SK-N-SH (cell line): ENCODE results near the gene PHGDH. TPM values are rescaled to one million over a fixed set of nuclear protein-coding genes. Genes with fewer than 3 reads are reported as not detected.

ENCODE experiments used
- CTCF ChIA-PET: fragments of 300-600, 350-600 bp; formaldehyde crosslinking; extraction: SDS; loops from one replicate; lab custom pipeline; 2021; lab: Yijun Ruan, JAX
- POLR2A ChIA-PET: fragments of 350-600 bp; sonication (Branson Sonifier 250); formaldehyde crosslinking; extraction: SDS; loops from one replicate; lab custom pipeline; 2020; ENCODE audit warnings: antibody characterized with exemption, inconsistent platforms; lab: Yijun Ruan, JAX
- DNase-seq: peaks from one replicate; pipeline ENCODE4 v3.0.0; 2012
- H2AFZ ChIP-seq: fragments of 200-600 bp; sonication (generic); 2 replicates; pipeline ENCODE4 v1.8.1; 2016; ENCODE audit warnings: antibody characterized with exemption, mild to moderate bottlenecking, low read depth
- H3F3A ChIP-seq: fragments of 200-600 bp; sonication (generic); replicated peaks from 2 replicates; pipeline ENCODE3; 2016; ENCODE audit warnings: antibody characterized with exemption, mild to moderate bottlenecking; ENCODE audit not compliant: insufficient read depth
- H3K27ac ChIP-seq, 2 experiments: fragments of 200-500 bp in 1 of 2; fragments of 200-600 bp in 1 of 2; sonication (Bioruptor generic) in 1 of 2; sonication (generic), shearing (Covaris generic) in 1 of 2; 2 replicates each; pipeline versions ENCODE4 v1.5.1 to v1.6.1; 2014 to 2016; ENCODE audit warnings: low read depth in 2 of 2, inconsistent platforms in 1 of 2, low read length in 1 of 2, mild to moderate bottlenecking in 1 of 2, mixed read lengths in 1 of 2
- H3K27me3 ChIP-seq: fragments of 200-600 bp; sonication (generic), shearing (Covaris generic); 2 replicates; pipeline ENCODE4 v1.6.1; 2016; ENCODE audit warnings: mixed run types; ENCODE audit not compliant: insufficient read depth
- H3K36me3 ChIP-seq, 2 experiments: fragments of 200-500 bp in 1 of 2; fragments of 200-600 bp in 1 of 2; sonication (Bioruptor generic) in 1 of 2; sonication (generic) in 1 of 2; replicated peaks in 1 of 2; 2 replicates each; pipeline versions ENCODE3 to v1.5.1; 2014 to 2016; ENCODE audit warnings: low read length in 1 of 2, mild to moderate bottlenecking in 1 of 2; ENCODE audit not compliant: insufficient read depth in 2 of 2, control insufficient read depth in 1 of 2
- H3K4me1 ChIP-seq, 2 experiments: fragments of 200-500 bp in 1 of 2; fragments of 200-600 bp in 1 of 2; sonication (Bioruptor generic) in 1 of 2; sonication (generic), shearing (Covaris generic) in 1 of 2; 2 replicates each; pipeline versions ENCODE4 v1.5.1 to v1.6.1; 2014 to 2016; ENCODE audit warnings: low read depth in 1 of 2, low read length in 1 of 2, mixed run types in 1 of 2; ENCODE audit not compliant: insufficient read depth in 2 of 2, control insufficient read depth in 1 of 2
- H3K4me2 ChIP-seq: fragments of 200-600 bp; sonication (generic), shearing (Covaris generic); 2 replicates; pipeline ENCODE4 v1.6.1; 2017; ENCODE audit warnings: mixed run types
- H3K4me3 ChIP-seq, 2 experiments: fragments of 200-500 bp in 1 of 2; fragments of 200-600 bp in 1 of 2; sonication (Bioruptor generic) in 1 of 2; sonication (generic), shearing (Covaris generic) in 1 of 2; 2 replicates each; pipeline versions ENCODE4 v1.5.1 to v1.8.1; 2014 to 2016; ENCODE audit warnings: low read depth in 2 of 2, inconsistent platforms in 1 of 2, low read length in 1 of 2, mild to moderate bottlenecking in 1 of 2, mixed read lengths in 1 of 2, moderate library complexity in 1 of 2
- H3K79me2 ChIP-seq: fragments of 200-600 bp; sonication (generic); 2 replicates; pipeline ENCODE4 v1.8.1; 2017; ENCODE audit warnings: mild to moderate bottlenecking; ENCODE audit not compliant: insufficient read depth
- H3K9ac ChIP-seq: fragments of 200-600 bp; sonication (generic); 2 replicates; pipeline ENCODE4 v1.6.1; 2017; ENCODE audit warnings: mixed run types
- H3K9me2 ChIP-seq: fragments of 200-600 bp; sonication (generic); 2 replicates; pipeline ENCODE4 v1.6.1; 2017; ENCODE audit warnings: mixed run types
- H3K9me3 ChIP-seq: fragments of 200-600 bp; sonication (generic); 2 replicates; pipeline ENCODE4 v1.6.1; 2017; ENCODE audit warnings: mixed run types, mild to moderate bottlenecking, moderate library complexity
- H4K20me1 ChIP-seq: fragments of 200-600 bp; sonication (generic); 2 replicates; pipeline ENCODE4 v1.6.1; 2017; ENCODE audit warnings: mild to moderate bottlenecking, mixed run types; ENCODE audit not compliant: insufficient read depth
- CHD2 ChIP-seq: fragments of 150-350 bp; IDR thresholded peaks from 2 replicates; pipeline ENCODE4 v1.6.1; 2018; ENCODE audit warnings: low read length; ENCODE audit not compliant: partially characterized antibody
- CTCF ChIP-seq: fragments of 200-600 bp; sonication (generic); IDR thresholded peaks from 2 replicates; pipeline ENCODE4 v1.6.1; 2017; ENCODE audit warnings: antibody characterized with exemption, mild to moderate bottlenecking, moderate library complexity
- EP300 ChIP-seq, 2 experiments: IDR thresholded peaks; 2 replicates each; pipeline versions ENCODE4 v1.4.0 to v1.6.1; 2012; ENCODE audit warnings: borderline replicate concordance in 1 of 2, low read depth in 1 of 2, low read length in 1 of 2
- EZH2phosphoT487 ChIP-seq: fragments of 200-600 bp; sonication (generic); IDR thresholded peaks from 2 replicates; pipeline ENCODE4 v1.6.1; 2017; ENCODE audit warnings: low read depth, mixed run types, mild to moderate bottlenecking, antibody characterized with exemption, moderate library complexity, borderline replicate concordance
- FOXJ3 ChIP-seq: sonication (generic); formaldehyde crosslinking; IDR thresholded peaks from 2 replicates; pipeline ENCODE4 v1.5.1; 2020; ENCODE audit warnings: mild to moderate bottlenecking, missing genetic modification reagents
- FOXM1 ChIP-seq: IDR thresholded peaks from 2 replicates; pipeline ENCODE4 v1.4.0; 2012; ENCODE audit warnings: low read depth, mild to moderate bottlenecking
- GABPA ChIP-seq: IDR thresholded peaks from 2 replicates; pipeline ENCODE4 v1.4.0; 2012; ENCODE audit warnings: low read depth, mild to moderate bottlenecking
- GATA2 ChIP-seq: sonication (generic); formaldehyde crosslinking; IDR thresholded peaks from 2 replicates; pipeline ENCODE4 v1.5.0; 2020; ENCODE audit warnings: mild to moderate bottlenecking, missing genetic modification reagents
- IRF3 ChIP-seq: fragments of 150-350 bp; IDR thresholded peaks from 2 replicates; pipeline ENCODE4 v1.6.1; 2016; ENCODE audit warnings: mild to moderate bottlenecking, low read depth, low read length
- JUND ChIP-seq: IDR thresholded peaks from 2 replicates; pipeline ENCODE4 v1.4.0; 2012
- MAX ChIP-seq: IDR thresholded peaks from 2 replicates; pipeline ENCODE4 v1.4.0; 2012; ENCODE audit warnings: low read depth
- MXI1 ChIP-seq: IDR thresholded peaks from 2 replicates; pipeline ENCODE4 v1.6.1; 2012; ENCODE audit warnings: mild to moderate bottlenecking, low read depth, low read length, improper control_type of control experiment
- NFIC ChIP-seq: IDR thresholded peaks from 2 replicates; pipeline ENCODE4 v1.4.0; 2012; ENCODE audit warnings: borderline replicate concordance
- NRF1 ChIP-seq: IDR thresholded peaks from 2 replicates; pipeline ENCODE4 v1.6.1; 2012; ENCODE audit warnings: low read depth, mild to moderate bottlenecking, low read length
- PBX3 ChIP-seq: IDR thresholded peaks from 2 replicates; pipeline ENCODE4; 2012
- POLR2AphosphoS5 ChIP-seq: IDR thresholded peaks from 2 replicates; pipeline ENCODE4 v1.6.1; 2012; ENCODE audit warnings: low read depth, low read length
- RAD21 ChIP-seq: IDR thresholded peaks from 2 replicates; pipeline ENCODE4 v1.6.1; 2012; ENCODE audit warnings: mild to moderate bottlenecking, low read length
- RCOR1 ChIP-seq: fragments of 150-350 bp; IDR thresholded peaks from 2 replicates; pipeline ENCODE4 v1.6.1; 2017; ENCODE audit warnings: antibody characterized with exemption, low read length
- RFX5 ChIP-seq: IDR thresholded peaks from 2 replicates; pipeline ENCODE4 v1.6.1; 2012; ENCODE audit warnings: mild to moderate bottlenecking, improper control_type of control experiment, low read length
- RXRA ChIP-seq: IDR thresholded peaks from 2 replicates; pipeline ENCODE4 v1.4.0; 2012; ENCODE audit warnings: low read depth, mild to moderate bottlenecking, borderline replicate concordance
- SIN3A ChIP-seq: IDR thresholded peaks from 2 replicates; pipeline ENCODE4 v1.6.1; 2012; ENCODE audit warnings: low read depth, mild to moderate bottlenecking, low read length, moderate library complexity, borderline replicate concordance
- SMC3 ChIP-seq: IDR thresholded peaks from 2 replicates; pipeline ENCODE4 v1.6.1; 2012; ENCODE audit warnings: low read depth, low read length, improper control_type of control experiment
- TAF1 ChIP-seq: IDR thresholded peaks from 2 replicates; pipeline ENCODE4 v1.6.1; 2012; ENCODE audit warnings: low read depth, mild to moderate bottlenecking, low read length, moderate library complexity, borderline replicate concordance
- TEAD4 ChIP-seq: IDR thresholded peaks from 2 replicates; pipeline ENCODE4 v1.4.0; 2012; ENCODE audit warnings: mild to moderate bottlenecking, borderline replicate concordance; ENCODE audit not compliant: insufficient read depth
- USF1 ChIP-seq: IDR thresholded peaks from 2 replicates; pipeline ENCODE4 v1.4.0; 2012; ENCODE audit warnings: low read depth, borderline replicate concordance
- YY1 ChIP-seq: IDR thresholded peaks from 2 replicates; pipeline ENCODE4 v1.4.0; 2012; ENCODE audit warnings: low read depth, mild to moderate bottlenecking
- ZBTB33 ChIP-seq: IDR thresholded peaks from 2 replicates; pipeline ENCODE4 v1.4.0; 2012; ENCODE audit warnings: low read depth, borderline replicate concordance
- WGBS: methylation state at CpG from one replicate; pipeline ENCODE4 v1.1.6; 2017; ENCODE audit warnings: low lambda C conversion rate; 5-methylcytosine and 5-hydroxymethylcytosine counted together
- polyA plus RNA-seq, 3 experiments: library from polyadenylated mRNA; depleted of rRNA; stranded (reverse); fragments of >200 nt; gene quantifications; 2 replicates each; pipeline ENCODE4 v1.2.3, GENCODE V29; 2012

Gene PHGDH
- polyA plus RNA-seq (2012; rRNA removed), result 30.2 and 30.9 TPM in 2 replicates
- 19.9 and 21.5 TPM in 2 replicates for polyA plus RNA-seq (2012; cell fraction: cytosol; rRNA removed)
- 42.6 and 47.8 TPM in 2 replicates for polyA plus RNA-seq (2012; cell fraction: nucleus; rRNA removed)

- peaks cover 13% of the 10 kb centered on the region for H3K27me3 ChIP-seq
- H2AFZ ChIP-seq, result peak within 1 kb of the TSS; percentile 99
- H3K9me2 ChIP-seq, result no peaks in the 10 kb centered on the region
- CTCF ChIA-PET, result interaction anchor here (0.8 to 2.3 kb wide), 4 partner anchors 14 to 100 kb away, joined by 3 to 8 read pairs (median 3); no protein-coding TSS in a partner anchor
- H3K4me2 ChIP-seq, result peak within 1 kb of the TSS; percentile 91
- peaks cover 3% of the 10 kb centered on the region for H3F3A ChIP-seq
- H3K27ac ChIP-seq, result peak within 1 kb of the TSS; percentile 63 to 87
- peaks cover 19% of the 10 kb centered on the region for H3K79me2 ChIP-seq
- WGBS, result under 1% methylated on average over 27 of the region's 27 CpGs
- H3K4me1 ChIP-seq, result peaks cover 17 to 21% of the 10 kb centered on the region in 2 experiments; a peak in 1 of 4 replicates
- peak within 1 kb of the TSS; percentile 83 for H3K9ac ChIP-seq
- POLR2A ChIA-PET, result interaction anchor here (0.8 to 1.8 kb wide), 3 partner anchors 15 to 64 kb away, joined by 3 to 7 read pairs (median 4); partner anchors contain the start of gene ZNF697
- peak; percentile 86 for DNase-seq
- peak within 1 kb of the TSS; percentile 93 to 99 for H3K4me3 ChIP-seq
- no peaks in the 10 kb centered on the region for H3K9me3 ChIP-seq
- no peaks in the 10 kb centered on the region for H4K20me1 ChIP-seq
- no peaks in the 10 kb centered on the region for H3K36me3 ChIP-seq
- TF ChIP-seq EZH2phosphoT487 (no peak), POLR2AphosphoS5 (peak; percentile 88), NFIC (no peak; the same call in 1 of the 2 replicates), GATA2 (CRISPR knock-in tag) (no peak), EP300 (IDR thresholded peaks at IDR 0.05; ENCODE audit: borderline replicate concordance in 1 of 2, low read depth in 1 of 2, low read length in 1 of 2) (no peak), CHD2 (peak; percentile 42), TEAD4 (no peak), YY1 (peak; percentile 38; the same call in 1 of the 2 replicates), RCOR1 (no peak), RFX5 (0 out of 2 replicates have a peak, but pooled peaks have one; percentile 22), RAD21 (no peak), MXI1 (peak; percentile 62; the same call in 1 of the 2 replicates), FOXM1 (no peak), MAX (peak; percentile 44), GABPA (peak; percentile 38), NRF1 (no peak), SMC3 (no peak), SIN3A (no peak; the same call in 1 of the 2 replicates), TAF1 (peak; percentile 93), CTCF (no peak), IRF3 (no peak), ZBTB33 (no peak), RXRA (no peak), PBX3 (no peak), FOXJ3 (CRISPR knock-in tag) (0 out of 2 replicates have a peak, but pooled peaks have one; percentile 32), USF1 (no peak), JUND (no peak)
Observed at GRCh38 chr1:119711804-119712341, at the start of gene PHGDH. PHGDH (plus strand) TSS chr1:119711934; CDS start chr1:119712023, 89 bp downstream.
